Common myeloid progenitor, CD34-positive (primary cell): ENCODE results near the gene RAB3GAP1.

Experiments
- CTCF ChIA-PET: fragments of 350-600 bp; sonication (Branson Sonifier 250); formaldehyde crosslinking; loops from one replicate; lab custom pipeline; 2021; ENCODE audit warnings: antibody characterized with exemption; lab: Charles Lee
- POLR2A ChIA-PET: fragments of 350-600 bp; sonication (Branson Sonifier 250); formaldehyde crosslinking; loops from one replicate; lab custom pipeline; 2021; ENCODE audit warnings: antibody characterized with exemption; lab: Charles Lee
- DNase-seq, 3 donors: peaks; one replicate each; pipeline versions ENCODE4 v3.0.0 to v3.0.0-alpha.2; 2013
- H3K27ac ChIP-seq, 2 experiments: 1 replicate in 1 of 2; 2 replicates in 1 of 2; pipeline ENCODE4 v1.7.0; 2013; ENCODE audit warnings: inconsistent platforms in 2 of 2, low read length in 2 of 2, mild to moderate bottlenecking in 2 of 2, low read depth in 1 of 2, moderate library complexity in 1 of 2; ENCODE audit not compliant: severe bottlenecking in 2 of 2, insufficient read depth in 1 of 2, poor library complexity in 1 of 2
- H3K27me3 ChIP-seq, 5 experiments: replicated peaks in 2 of 5; 1 replicate in 3 of 5; 2 replicates in 2 of 5; pipeline versions ENCODE4 v1.6.1 to v1.7.0; 2013; ENCODE audit warnings: low read length in 4 of 5, mild to moderate bottlenecking in 2 of 5, moderate library complexity in 2 of 5, inconsistent platforms in 1 of 5; ENCODE audit not compliant: insufficient read depth in 5 of 5, control insufficient read depth in 4 of 5
- H3K36me3 ChIP-seq, 4 experiments: 1 replicate in 2 of 4; 2 replicates in 2 of 4; pipeline versions ENCODE4 v1.6.1 to v1.7.0; 2013; ENCODE audit warnings: low read length in 3 of 4, control low read depth in 1 of 4, mild to moderate bottlenecking in 1 of 4; ENCODE audit not compliant: control insufficient read depth in 4 of 4, insufficient read depth in 4 of 4
- H3K4me1 ChIP-seq, 4 experiments: 1 replicate in 3 of 4; 2 replicates in 1 of 4; pipeline versions ENCODE4 v1.6.1 to v1.7.1; 2013; ENCODE audit warnings: low read length in 3 of 4, mild to moderate bottlenecking in 3 of 4, control low read depth in 1 of 4, inconsistent platforms in 1 of 4, moderate library complexity in 1 of 4; ENCODE audit not compliant: control insufficient read depth in 4 of 4, insufficient read depth in 4 of 4; ENCODE audit errors: control extremely low read depth in 1 of 4
- H3K4me3 ChIP-seq, 7 experiments: 1 replicate in 4 of 7; 2 replicates in 3 of 7; pipeline versions ENCODE4 v1.5.1 to v1.7.0; 2013; ENCODE audit warnings: mild to moderate bottlenecking in 7 of 7, low read length in 6 of 7, moderate library complexity in 6 of 7, inconsistent platforms in 2 of 7, low read depth in 2 of 7, control low read depth in 1 of 7; ENCODE audit not compliant: insufficient read depth in 4 of 7, control insufficient read depth in 1 of 7; ENCODE audit errors: extremely low read depth in 1 of 7
- H3K9me3 ChIP-seq, 5 experiments: 1 replicate in 4 of 5; 2 replicates in 1 of 5; pipeline versions ENCODE4 v1.6.1 to v1.7.1; 2013; ENCODE audit warnings: low read length in 4 of 5, mild to moderate bottlenecking in 2 of 5, inconsistent platforms in 1 of 5, low read depth in 1 of 5, moderate library complexity in 1 of 5; ENCODE audit not compliant: control insufficient read depth in 4 of 5, insufficient read depth in 2 of 5; ENCODE audit errors: control extremely low read depth in 1 of 5
- WGBS: methylation state at CpG from one replicate; pipeline ENCODE4 v1.1.5; 2013; ENCODE audit not compliant: insufficient coverage; 5-methylcytosine and 5-hydroxymethylcytosine counted together

Gene RAB3GAP1

GRCh38 chr2:135149251-135149650 lies 97.2 kb downstream of the RAB3GAP1 start:
- DNase-seq = no peak
- WGBS = no CpG with 5 or more reads among the region's 1 CpG
- CTCF ChIA-PET = no interaction called here
- H3K9me3 ChIP-seq = peaks cover 0 to 4% (median under 1%) of the 10 kb centered on the region in 5 experiments
- POLR2A ChIA-PET = no interaction called here
- H3K4me1 ChIP-seq = no peaks in the 10 kb centered on the region
- no peak overlapping the region for H3K27ac ChIP-seq
- no peak overlapping the region for H3K4me3 ChIP-seq
- no peaks in the 10 kb centered on the region for H3K27me3 ChIP-seq
- H3K36me3 ChIP-seq = peaks cover 19 to 53% (median 31%) of the 10 kb centered on the region in 4 experiments

GRCh38 chr2:135150725-135151124 lies 98.6 kb downstream of the RAB3GAP1 start:
- DNase-seq = no peak
- Histone ChIP-seq H3K4me1 (no peaks in the 10 kb centered on the region), H3K4me3 (no peak overlapping the region), H3K27me3 (no peaks in the 10 kb centered on the region), H3K27ac (no peak overlapping the region), H3K36me3 (peaks cover 17 to 51% (median 30%) of the 10 kb centered on the region in 4 experiments), H3K9me3 (no peaks in the 10 kb centered on the region)
- CTCF ChIA-PET = no interaction called here
- 100% methylated on average over 1 of the region's 1 CpG for WGBS
- POLR2A ChIA-PET = no interaction called here

- DNase-seq = no peak
- WGBS = 100% methylated on average over 2 of the region's 3 CpGs
- no peaks in the 10 kb centered on the region for H3K9me3 ChIP-seq
- ChIA-PET POLR2A (no interaction called here), CTCF (no interaction called here)
- no peak overlapping the region for H3K4me3 ChIP-seq
- no peaks in the 10 kb centered on the region for H3K4me1 ChIP-seq
- no peaks in the 10 kb centered on the region for H3K27me3 ChIP-seq
- H3K36me3 ChIP-seq = peaks cover 14 to 54% (median 35%) of the 10 kb centered on the region in 4 experiments
- no peak overlapping the region for H3K27ac ChIP-seq
Measured at GRCh38 chr2:135151615-135152014, 99.5 kb downstream of the RAB3GAP1 start.

DNA sequence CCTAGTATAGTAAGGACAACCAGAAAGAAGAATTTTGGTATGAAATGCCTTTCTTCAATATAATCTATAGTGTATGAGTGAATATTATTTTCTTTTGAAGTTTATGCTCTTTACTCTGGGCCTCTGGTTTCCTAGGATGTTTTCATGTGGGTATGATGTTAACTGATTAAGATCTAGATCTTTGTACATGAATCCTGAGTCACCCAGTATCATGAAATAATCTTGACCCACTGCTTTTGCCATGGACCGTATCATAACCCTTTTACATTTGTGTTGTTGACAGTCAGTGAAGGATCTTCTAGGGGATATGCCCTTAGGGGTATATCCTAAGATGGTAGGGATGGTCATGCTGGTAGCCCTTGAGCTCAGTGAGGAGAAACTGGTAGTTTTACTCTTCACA lies 100.3 kb downstream of the RAB3GAP1 start:
- Histone ChIP-seq H3K36me3 (peaks cover 13 to 60% (median 38%) of the 10 kb centered on the region in 4 experiments), H3K9me3 (no peaks in the 10 kb centered on the region), H3K27ac (no peak overlapping the region), H3K4me3 (no peak overlapping the region), H3K27me3 (no peaks in the 10 kb centered on the region), H3K4me1 (no peaks in the 10 kb centered on the region)
- no peak for DNase-seq
- ChIA-PET POLR2A (no interaction called here), CTCF (interaction anchor here (1.0 kb wide), 1 partner anchor 13 kb away, joined by 3 read pairs; no protein-coding TSS in a partner anchor)
- WGBS = no CpG with 5 or more reads among the region's 1 CpG

- peaks cover 23 to 83% (median 52%) of the 10 kb centered on the region in 4 experiments for H3K36me3 ChIP-seq
- H3K27me3 ChIP-seq = no peaks in the 10 kb centered on the region
- no peaks in the 10 kb centered on the region for H3K4me1 ChIP-seq
- no peak overlapping the region for H3K4me3 ChIP-seq
- ChIA-PET POLR2A (interaction anchor here (0.6 to 0.7 kb wide), 2 partner anchors 11 to 23 kb away, joined by 3 to 5 read pairs; no protein-coding TSS in a partner anchor), CTCF (no interaction called here)
- peaks cover 0 to 3% (median 0%) of the 10 kb centered on the region in 5 experiments for H3K9me3 ChIP-seq
- DNase-seq = no peak
- H3K27ac ChIP-seq = peak overlapping the region in 1 of 2 experiments; percentile 49
Measured at GRCh38 chr2:135154962-135155361, 102.9 kb downstream of the RAB3GAP1 start.

- DNase-seq = no peak
- CTCF ChIA-PET = no interaction called here
- peaks cover 13 to 64% (median 38%) of the 10 kb centered on the region in 4 experiments for H3K36me3 ChIP-seq
Measured at GRCh38 chr2:135157856-135158255, 105.8 kb downstream of the RAB3GAP1 start.

DNA sequence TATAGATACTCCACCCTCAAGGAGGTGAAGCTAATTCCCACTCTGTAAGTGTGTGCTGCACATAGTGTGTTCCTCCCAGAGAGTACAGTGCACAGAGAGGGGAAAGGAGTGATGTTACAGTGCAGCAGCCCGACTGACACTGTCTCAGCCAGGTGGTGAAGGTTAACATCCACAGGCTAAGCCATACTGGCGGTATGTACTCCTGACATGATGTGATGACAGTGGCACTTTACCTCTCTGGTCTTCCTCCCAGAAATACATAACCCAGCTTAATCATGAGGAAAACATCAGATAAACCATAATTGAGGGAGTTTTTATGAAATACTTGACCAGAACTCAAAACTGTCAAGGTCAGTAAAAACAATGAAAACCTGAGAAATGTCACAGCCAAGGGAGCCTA lies 107.1 kb downstream of the RAB3GAP1 start:
- no peak overlapping the region for H3K4me3 ChIP-seq
- DNase-seq = no peak
- POLR2A ChIA-PET = no interaction called here
- WGBS = 100% methylated on average over 1 of the region's 2 CpGs
- H3K4me1 ChIP-seq = no peaks in the 10 kb centered on the region
- peaks cover 0 to 3% (median 0%) of the 10 kb centered on the region in 5 experiments for H3K9me3 ChIP-seq
- H3K36me3 ChIP-seq = peaks cover 13 to 64% (median 40%) of the 10 kb centered on the region in 4 experiments
- CTCF ChIA-PET = interaction anchor here (1.1 kb wide), 1 partner anchor 9 kb away, joined by 3 read pairs; no protein-coding TSS in a partner anchor
- H3K27ac ChIP-seq = no peak overlapping the region
- H3K27me3 ChIP-seq = no peaks in the 10 kb centered on the region

More at GRCh38 chr2:135157856-135158255, 105.8 kb downstream of the RAB3GAP1 start:
- Histone ChIP-seq H3K27ac (no peak overlapping the region), H3K4me3 (no peak overlapping the region), H3K27me3 (no peaks in the 10 kb centered on the region), H3K4me1 (no peaks in the 10 kb centered on the region), H3K9me3 (peaks cover 0 to 3% (median 0%) of the 10 kb centered on the region in 5 experiments)
- POLR2A ChIA-PET = no interaction called here
- WGBS = 100% methylated on average over 1 of the region's 3 CpGs
